Thymus (tissue), 11 donors: ENCODE data around the gene OCA2. TPM values are rescaled to one million over a fixed set of nuclear protein-coding genes. Genes with fewer than 3 reads are reported as not detected.

Experiments
- DNase-seq, 9 donors: peaks; one replicate each; pipeline ENCODE4 v3.0.0-alpha.2; 2013; ENCODE audit warnings: low spot score in 9 of 9, low read depth in 6 of 9, missing footprints in 1 of 9
- H3K27ac ChIP-seq, 2 donors: one replicate each; pipeline ENCODE4 v1.5.1; 2013; ENCODE audit warnings: control low read depth in 1 of 2, low read depth in 1 of 2, low read length in 1 of 2, mild to moderate bottlenecking in 1 of 2, moderate library complexity in 1 of 2
- H3K27me3 ChIP-seq, 2 donors: one replicate each; pipeline ENCODE4 v1.5.1; 2013; ENCODE audit warnings: low read length in 1 of 2; ENCODE audit not compliant: control insufficient read depth in 2 of 2, insufficient read depth in 1 of 2
- H3K36me3 ChIP-seq, 2 donors: one replicate each; pipeline ENCODE4 v1.5.1; 2013; ENCODE audit warnings: low read length in 1 of 2, mild to moderate bottlenecking in 1 of 2, moderate library complexity in 1 of 2; ENCODE audit not compliant: control insufficient read depth in 2 of 2, insufficient read depth in 2 of 2
- H3K4me1 ChIP-seq, 2 donors: one replicate each; pipeline ENCODE4 v1.5.1; 2013; ENCODE audit warnings: low read length in 2 of 2; ENCODE audit not compliant: control insufficient read depth in 2 of 2, insufficient read depth in 2 of 2
- H3K4me3 ChIP-seq, 2 donors: one replicate each; pipeline ENCODE4 v1.5.1; 2013; ENCODE audit warnings: low read length in 2 of 2, control low read depth in 1 of 2, mild to moderate bottlenecking in 1 of 2
- H3K9me3 ChIP-seq, 2 donors: one replicate each; pipeline ENCODE4 v1.5.1; 2013; ENCODE audit warnings: low read length in 1 of 2, mild to moderate bottlenecking in 1 of 2; ENCODE audit not compliant: control insufficient read depth in 2 of 2, insufficient read depth in 1 of 2
- WGBS: extraction: QIAGEN DNeasy Blood & Tissue Kit; methylation state at CpG from one replicate; pipeline ENCODE4 v1.1.7; 2013; 5-methylcytosine and 5-hydroxymethylcytosine counted together
- polyA plus RNA-seq: library from polyadenylated mRNA; stranded (reverse); fragments of 200-250 nt; gene quantifications from one replicate; pipeline ENCODE4 v1.2.3, GENCODE V29; 2013
- total RNA-seq: library from RNA; stranded (reverse); fragments of 120-200 nt; gene quantifications from one replicate; pipeline ENCODE4 v1.2.4, GENCODE V29; 2013
- donor health status: healthy.

Gene OCA2
- total and polyA plus RNA-seq, 2 donors: 0.99 to 1.2 TPM

DNA sequence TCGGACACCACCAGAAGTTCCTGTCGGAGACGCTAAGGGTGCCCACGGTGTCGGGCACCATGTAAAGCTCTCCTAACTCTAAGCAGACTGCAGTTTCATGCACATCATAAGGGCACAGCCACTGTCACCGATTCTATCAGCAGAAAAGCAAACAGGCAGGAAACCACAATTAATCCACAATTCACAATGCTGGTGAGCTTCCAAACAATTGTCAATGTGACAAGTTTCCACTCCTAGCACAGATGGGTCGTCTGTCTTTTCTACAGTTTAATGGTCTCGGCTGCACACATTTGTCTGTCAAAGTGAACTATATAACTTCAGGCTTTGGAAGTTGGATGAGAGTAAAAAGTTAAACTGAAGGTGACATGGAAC, 8.8 kb upstream of the OCA2 start:
- peaks cover 13 to 17% of the 10 kb centered on the region in 2 donors for H3K36me3 ChIP-seq
- H3K27ac ChIP-seq: no peak overlapping the region
- H3K27me3 ChIP-seq: peaks cover 21 to 42% of the 10 kb centered on the region in 2 donors
- peak in 1 of 9 donors; percentile 16 for DNase-seq
- 6% methylated on average over 8 of the region's 8 CpGs for WGBS
- no peak overlapping the region for H3K4me3 ChIP-seq
- H3K4me1 ChIP-seq: peaks cover 0 to 13% of the 10 kb centered on the region in 2 donors
- H3K9me3 ChIP-seq: no peaks in the 10 kb centered on the region

DNA sequence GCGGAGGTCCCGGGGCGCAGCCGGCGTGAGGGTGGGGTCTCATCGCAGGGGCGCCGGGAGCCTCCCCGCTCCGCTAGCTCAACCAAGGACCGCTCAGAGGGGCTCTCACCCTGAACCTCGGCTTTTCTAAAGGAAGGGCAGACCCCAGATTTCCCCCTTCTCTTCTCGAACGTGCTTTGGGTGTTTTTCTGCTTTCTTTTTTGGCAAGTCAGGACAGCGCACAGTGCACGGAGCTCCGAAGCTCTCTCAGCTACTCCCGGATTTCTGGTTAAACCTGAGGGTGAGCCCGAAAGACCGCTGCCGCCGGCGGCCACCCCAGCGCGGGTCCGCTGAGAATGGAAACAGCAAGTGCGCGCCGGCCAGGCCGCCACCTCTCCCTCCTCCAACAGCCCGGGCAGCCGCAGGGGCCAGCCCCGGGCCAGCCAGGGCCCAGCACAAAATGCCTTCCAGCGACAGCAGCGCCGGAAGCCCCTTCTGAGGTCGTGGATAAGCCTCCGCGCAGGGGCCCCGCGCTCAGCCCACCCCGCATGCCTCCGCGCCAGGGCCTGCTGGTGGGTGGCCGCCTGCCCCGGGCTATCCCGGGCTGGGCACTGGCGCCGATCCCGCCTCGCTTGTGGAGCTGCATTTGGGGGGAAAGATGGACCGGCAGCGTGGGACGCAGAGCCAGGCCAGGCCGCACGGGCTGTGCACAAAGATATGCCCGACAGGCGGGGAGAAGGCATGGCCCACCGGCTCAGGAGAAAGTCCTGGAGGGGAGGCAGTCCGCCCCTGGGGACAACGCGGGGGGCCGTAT, 8.2 kb upstream of the OCA2 start:
- Histone ChIP-seq H3K9me3 (no peaks in the 10 kb centered on the region), H3K27me3 (peaks cover 21 to 44% of the 10 kb centered on the region in 2 donors), H3K4me3 (peak overlapping the region; percentile 18 to 49), H3K27ac (no peak overlapping the region), H3K4me1 (peaks cover 0 to 13% of the 10 kb centered on the region in 2 donors), H3K36me3 (peaks cover 7 to 11% of the 10 kb centered on the region in 2 donors)
- DNase-seq: peak in 1 of 9 donors; percentile 43
- WGBS: 2% methylated on average over 63 of the region's 63 CpGs

DNA sequence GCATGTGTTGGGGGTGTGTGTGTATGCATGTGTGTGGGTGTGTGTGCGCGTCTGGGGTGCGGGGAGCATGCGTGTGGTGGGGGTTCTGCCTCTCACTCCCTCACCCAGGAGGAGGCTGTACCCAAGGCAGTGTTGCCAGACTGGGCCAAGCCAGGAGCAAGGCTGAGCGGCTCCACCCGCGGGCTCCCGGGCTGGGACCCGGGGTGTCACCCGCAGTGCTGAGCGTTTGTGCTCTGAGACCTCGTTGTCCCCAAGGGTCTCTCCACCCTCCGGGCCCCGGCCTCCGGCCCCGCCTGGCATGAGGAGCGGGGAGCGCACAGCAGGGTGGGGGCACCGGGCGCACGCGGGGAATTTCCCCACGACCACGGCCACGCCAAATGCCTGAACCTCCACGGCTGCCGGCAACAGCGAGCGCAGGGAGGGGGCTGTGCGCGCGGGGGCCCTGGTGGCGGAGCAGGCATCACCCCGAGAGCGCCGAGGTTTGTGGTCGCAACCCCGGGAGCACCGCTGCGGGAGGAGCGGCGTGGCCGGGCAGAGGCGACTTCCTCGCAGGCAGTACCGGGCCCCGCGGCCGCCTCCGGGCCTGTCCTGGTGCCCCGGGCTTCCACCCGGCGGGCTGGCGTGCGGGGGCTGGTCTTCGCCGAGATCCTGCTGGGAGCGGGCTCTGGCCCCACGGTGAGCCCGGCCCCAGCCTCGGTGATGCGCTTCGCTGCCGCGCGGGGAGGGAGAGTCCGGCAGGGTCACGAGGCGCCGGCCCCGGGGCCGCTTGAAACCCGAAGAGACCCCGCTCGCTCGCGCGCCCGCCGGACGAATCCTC, 7.4 kb upstream of the OCA2 start:
- H3K9me3 ChIP-seq: no peaks in the 10 kb centered on the region
- peaks cover 0 to 3% of the 10 kb centered on the region in 2 donors for H3K36me3 ChIP-seq
- 6% methylated on average over 81 of the region's 81 CpGs for WGBS
- peaks cover 21 to 52% of the 10 kb centered on the region in 2 donors for H3K27me3 ChIP-seq
- H3K27ac ChIP-seq: no peak overlapping the region
- H3K4me3 ChIP-seq: peak overlapping the region; percentile 18 to 49
- peaks cover 0 to 13% of the 10 kb centered on the region in 2 donors for H3K4me1 ChIP-seq
- peak in 1 of 9 donors; percentile 21 for DNase-seq

DNA sequence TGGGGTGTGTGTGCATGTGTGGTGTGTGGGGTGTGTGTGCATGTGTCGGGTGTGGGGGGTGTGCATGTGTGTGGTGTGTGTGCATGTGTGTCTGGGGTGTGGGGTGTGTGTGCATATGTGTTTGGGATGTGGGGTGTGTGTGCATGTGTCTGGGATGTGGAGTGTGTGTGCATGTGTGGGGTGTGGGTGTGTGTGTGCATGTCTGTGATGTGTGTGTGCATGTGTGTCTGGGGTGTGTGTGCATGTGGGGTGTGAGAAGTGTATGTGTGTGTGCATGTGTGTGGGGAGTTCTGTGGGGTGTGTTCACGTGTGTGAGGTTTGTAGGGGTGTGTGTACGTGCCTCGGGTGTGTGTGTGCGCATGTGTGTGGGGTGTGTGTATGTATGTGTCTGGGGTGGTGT, 6.7 kb upstream of the OCA2 start:
- Histone ChIP-seq H3K4me1 (peaks cover 0 to 13% of the 10 kb centered on the region in 2 donors), H3K27me3 (peaks cover 24 to 58% of the 10 kb centered on the region in 2 donors), H3K9me3 (no peaks in the 10 kb centered on the region), H3K27ac (no peak overlapping the region), H3K36me3 (no peaks in the 10 kb centered on the region), H3K4me3 (no peak overlapping the region)
- WGBS: 92% methylated on average over 5 of the region's 5 CpGs
- no peak for DNase-seq

DNA sequence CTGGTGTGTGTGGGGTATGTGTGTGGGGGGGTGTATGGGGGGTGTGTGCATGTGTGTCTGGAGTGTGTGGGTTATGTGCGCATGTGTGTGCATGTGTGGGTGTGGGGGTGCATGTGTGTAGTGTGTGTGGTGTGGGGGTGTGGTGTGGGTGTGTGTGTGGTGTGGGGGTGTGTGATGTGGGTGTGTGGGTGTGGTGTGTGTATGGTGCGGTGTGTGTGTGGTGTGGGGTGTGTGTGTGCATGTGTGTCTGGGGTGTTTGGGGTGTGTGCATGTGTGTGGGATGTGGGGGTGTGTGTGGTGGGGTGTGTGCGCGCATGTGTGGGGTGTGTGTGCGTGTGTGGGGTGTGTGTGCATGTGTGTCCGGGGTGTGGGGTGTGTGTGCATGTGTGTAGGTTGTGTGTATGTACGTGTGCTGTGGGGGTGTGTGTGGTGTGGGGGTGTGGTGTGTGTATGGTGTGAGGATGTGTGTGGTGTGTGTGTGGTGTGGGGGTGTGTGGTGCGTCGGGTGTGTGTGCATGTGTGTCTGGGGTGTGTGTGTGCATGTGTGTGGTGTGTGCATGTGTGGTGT, 6.2 kb upstream of the OCA2 start:
- Histone ChIP-seq H3K27me3 (peaks cover 26 to 63% of the 10 kb centered on the region in 2 donors), H3K4me1 (peaks cover 0 to 13% of the 10 kb centered on the region in 2 donors), H3K4me3 (no peak overlapping the region), H3K9me3 (no peaks in the 10 kb centered on the region), H3K27ac (no peak overlapping the region), H3K36me3 (no peaks in the 10 kb centered on the region)
- 94% methylated on average over 9 of the region's 9 CpGs for WGBS
- no peak for DNase-seq

DNA sequence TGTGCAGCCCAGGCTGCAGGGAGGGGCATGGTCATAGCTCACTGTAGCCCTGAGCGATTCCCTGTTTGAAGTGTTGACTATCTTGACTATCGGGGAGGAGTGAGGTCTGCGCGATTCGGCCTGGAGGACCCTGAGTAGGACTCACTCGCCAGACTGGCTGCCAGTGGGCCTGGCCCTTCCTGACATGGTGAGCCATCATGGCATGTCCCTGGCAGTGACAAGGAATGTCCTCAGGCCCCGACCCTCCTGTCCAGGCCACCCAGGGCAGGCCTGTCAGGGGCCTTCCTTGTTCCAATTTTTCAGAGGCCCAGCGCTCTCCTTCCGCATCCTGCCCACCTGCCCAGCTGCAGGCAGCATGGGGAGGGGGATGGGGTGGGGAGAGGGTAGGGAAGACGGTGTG, 5.2 kb upstream of the OCA2 start:
- Histone ChIP-seq H3K9me3 (no peaks in the 10 kb centered on the region), H3K4me1 (peaks cover 3 to 16% of the 10 kb centered on the region in 2 donors), H3K4me3 (no peak overlapping the region), H3K27me3 (peaks cover 36 to 72% of the 10 kb centered on the region in 2 donors), H3K36me3 (no peaks in the 10 kb centered on the region), H3K27ac (no peak overlapping the region)
- WGBS: 96% methylated on average over 10 of the region's 10 CpGs
- DNase-seq: no peak

DNA sequence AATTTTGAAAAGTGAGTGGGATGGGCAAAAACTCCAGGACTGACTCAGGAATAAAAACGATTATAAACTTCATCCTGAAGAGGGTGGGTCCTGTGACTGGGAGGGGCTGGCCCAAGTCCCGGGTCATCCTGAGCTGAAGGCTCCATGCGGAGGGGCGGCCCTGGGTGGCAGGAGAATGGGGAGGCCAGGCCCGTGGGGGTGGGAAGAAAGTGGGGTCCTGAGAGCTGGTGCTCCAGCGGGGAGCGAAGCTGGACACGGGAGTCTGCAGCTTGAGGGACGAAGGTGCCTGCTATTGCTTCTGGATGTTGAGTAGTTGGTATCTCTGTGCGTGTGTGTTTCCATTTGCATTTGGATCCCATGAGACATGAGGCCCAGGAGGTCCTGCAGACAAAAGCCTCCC, 4.7 kb upstream of the OCA2 start:
- H3K27me3 ChIP-seq: peaks cover 40 to 76% of the 10 kb centered on the region in 2 donors
- 95% methylated on average over 10 of the region's 10 CpGs for WGBS
- H3K4me1 ChIP-seq: peaks cover 7 to 16% of the 10 kb centered on the region in 2 donors
- H3K4me3 ChIP-seq: no peak overlapping the region
- H3K9me3 ChIP-seq: no peaks in the 10 kb centered on the region
- DNase-seq: no peak
- H3K36me3 ChIP-seq: no peaks in the 10 kb centered on the region
- H3K27ac ChIP-seq: no peak overlapping the region

DNA sequence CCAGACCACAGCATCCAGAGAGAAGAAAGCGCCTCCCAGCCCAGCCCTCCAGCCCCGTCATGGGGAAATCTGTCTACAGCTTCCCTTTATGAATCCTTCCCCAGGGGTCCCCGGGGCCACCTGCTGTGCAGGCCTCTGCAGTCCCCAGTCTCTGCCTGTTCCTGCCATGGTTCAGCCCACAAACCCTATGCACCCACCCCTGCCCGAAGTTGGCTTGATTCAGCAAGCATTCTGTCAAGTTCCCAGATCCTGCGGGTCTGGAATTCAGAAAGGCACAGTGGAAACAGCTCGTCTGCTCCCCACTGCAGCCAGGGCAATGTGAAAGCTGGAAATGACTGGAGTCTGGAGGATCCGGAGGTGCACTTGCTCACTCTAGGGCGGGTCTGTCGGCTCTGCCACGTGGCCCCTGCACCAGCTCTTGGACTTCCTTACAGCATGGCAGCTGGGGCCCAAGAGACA, 2.9 kb upstream of the OCA2 start:
- H3K27ac ChIP-seq: no peak overlapping the region
- H3K27me3 ChIP-seq: peaks cover 49 to 81% of the 10 kb centered on the region in 2 donors
- no peak overlapping the region for H3K4me3 ChIP-seq
- DNase-seq: no peak
- peaks cover 12 to 14% of the 10 kb centered on the region in 2 donors for H3K4me1 ChIP-seq
- no peaks in the 10 kb centered on the region for H3K36me3 ChIP-seq
- 82% methylated on average over 10 of the region's 10 CpGs for WGBS
- H3K9me3 ChIP-seq: peaks cover 0 to under 1% of the 10 kb centered on the region in 2 donors
